ENCODE measurements around the gene ADRA2A. TPM values are rescaled to one million over a fixed set of nuclear protein-coding genes. Genes with fewer than 3 reads are reported as not detected.

The ADRA2A gene
- total RNA-seq, 2 experiments from 2014 or later, result not detected

GRCh38 chr10:111084366-111085255 lies 7.8 kb downstream of the ADRA2A start:
- Mint-ChIP-seq H3K36me3 (ENCODE audit: low read depth) (no peaks in the 10 kb centered on the region), H3K4me1 (no peaks in the 10 kb centered on the region), H3K9me3 (ENCODE audit: low read depth) (no peaks in the 10 kb centered on the region), H3K27me3 (peaks cover 15% of the 10 kb centered on the region), H3K27ac (no peak overlapping the region), H3K4me3 (no peak overlapping the region)
- POLR2A ChIA-PET, result no interaction called here
- DNase-seq (no peak), ATAC-seq (no peak)
- intact Hi-C loops (cut with DNase I, micrococcal nuclease), result no loop called here
- CTCF ChIA-PET, result no interaction called here

- DNase-seq, result no peak
- Mint-ChIP-seq H3K4me3 (no peak overlapping the region), H3K27me3 (peaks cover 9% of the 10 kb centered on the region), H3K4me1 (no peaks in the 10 kb centered on the region), H3K9me3 (ENCODE audit: low read depth) (no peaks in the 10 kb centered on the region), H3K36me3 (ENCODE audit: low read depth) (no peaks in the 10 kb centered on the region), H3K27ac (no peak overlapping the region)
- POLR2A ChIA-PET, result no interaction called here
- ATAC-seq, result no peak
- CTCF ChIA-PET, result interaction anchor here (0.6 kb wide), 1 partner anchor 363 kb away, joined by 3 read pairs; no protein-coding TSS in a partner anchor
- intact Hi-C loops (cut with DNase I, micrococcal nuclease), result no loop called here
Measured at GRCh38 chr10:111085690-111086353, 9.0 kb downstream of the ADRA2A start.

GRCh38 chr10:111086574-111086973 lies 9.7 kb downstream of the ADRA2A start:
- Mint-ChIP-seq H3K27ac (no peak overlapping the region), H3K9me3 (ENCODE audit: low read depth) (no peaks in the 10 kb centered on the region), H3K36me3 (ENCODE audit: low read depth) (no peaks in the 10 kb centered on the region), H3K4me1 (no peaks in the 10 kb centered on the region), H3K27me3 (peaks cover 8% of the 10 kb centered on the region), H3K4me3 (no peak overlapping the region)
- POLR2A ChIA-PET, result no interaction called here
- DNase-seq (no peak), ATAC-seq (no peak)
- intact Hi-C loops (cut with DNase I, micrococcal nuclease), result no loop called here
- CTCF ChIA-PET, result interaction anchor here (0.6 kb wide), 2 partner anchors 145 to 364 kb away, joined by 3 read pairs; no protein-coding TSS in a partner anchor

GRCh38 chr10:111087331-111087756 lies 10.5 kb downstream of the ADRA2A start:
- Mint-ChIP-seq H3K36me3 (ENCODE audit: low read depth) (no peaks in the 10 kb centered on the region), H3K27me3 (peaks cover 6% of the 10 kb centered on the region), H3K4me1 (no peaks in the 10 kb centered on the region), H3K27ac (no peak overlapping the region), H3K9me3 (ENCODE audit: low read depth) (no peaks in the 10 kb centered on the region), H3K4me3 (no peak overlapping the region)
- ChIA-PET CTCF (no interaction called here), POLR2A (no interaction called here)
- DNase-seq (no peak), ATAC-seq (no peak)
- intact Hi-C loops (cut with DNase I, micrococcal nuclease), result no loop called here

- no peak for DNase-seq
- Mint-ChIP-seq H3K9me3 (ENCODE audit: low read depth) (no peaks in the 10 kb centered on the region), H3K4me3 (no peak overlapping the region), H3K36me3 (ENCODE audit: low read depth) (no peaks in the 10 kb centered on the region), H3K27me3 (peaks cover 6% of the 10 kb centered on the region), H3K27ac (no peak overlapping the region), H3K4me1 (no peaks in the 10 kb centered on the region)
- intact Hi-C loops (cut with DNase I, micrococcal nuclease), result no loop called here
- CTCF ChIA-PET, result interaction anchor here (0.6 kb wide), 1 partner anchor 482 kb away, joined by 4 read pairs; no protein-coding TSS in a partner anchor
- no peak for ATAC-seq
- POLR2A ChIA-PET, result no interaction called here
Measured at GRCh38 chr10:111087968-111088505, 11.2 kb downstream of the ADRA2A start.

- H3K4me1 Mint-ChIP-seq, result no peaks in the 10 kb centered on the region
- no peak for ATAC-seq
- CTCF ChIA-PET, result interaction anchor here (0.5 kb wide), 2 partner anchors 191 to 1307 kb away, joined by 3 read pairs; no protein-coding TSS in a partner anchor
- no peak for DNase-seq
- H3K27me3 Mint-ChIP-seq, result peaks cover 9% of the 10 kb centered on the region
- H3K4me3 Mint-ChIP-seq, result no peak overlapping the region
- POLR2A ChIA-PET, result no interaction called here
- no peaks in the 10 kb centered on the region for H3K36me3 Mint-ChIP-seq (ENCODE audit: low read depth)
- no peak overlapping the region for H3K27ac Mint-ChIP-seq
- no peaks in the 10 kb centered on the region for H3K9me3 Mint-ChIP-seq (ENCODE audit: low read depth)
- intact Hi-C loops (cut with DNase I, micrococcal nuclease), result no loop called here
Measured at GRCh38 chr10:111089293-111089692, 12.5 kb downstream of the ADRA2A start.

- Mint-ChIP-seq H3K27me3 (peaks cover 11% of the 10 kb centered on the region), H3K36me3 (ENCODE audit: low read depth) (no peaks in the 10 kb centered on the region), H3K4me1 (no peaks in the 10 kb centered on the region), H3K9me3 (ENCODE audit: low read depth) (no peaks in the 10 kb centered on the region), H3K4me3 (no peak overlapping the region), H3K27ac (no peak overlapping the region)
- ChIA-PET POLR2A (no interaction called here), CTCF (no interaction called here)
- intact Hi-C loops (cut with DNase I, micrococcal nuclease), result no loop called here
- no peak for ATAC-seq
- no peak for DNase-seq
Measured at GRCh38 chr10:111091833-111092232, 15.0 kb downstream of the ADRA2A start.

GRCh38 chr10:111093741-111094380 lies 17.0 kb downstream of the ADRA2A start:
- intact Hi-C loops (cut with DNase I, micrococcal nuclease), result no loop called here
- no peaks in the 10 kb centered on the region for H3K4me1 Mint-ChIP-seq
- H3K27ac Mint-ChIP-seq, result no peak overlapping the region
- H3K9me3 Mint-ChIP-seq (ENCODE audit: low read depth), result no peaks in the 10 kb centered on the region
- H3K4me3 Mint-ChIP-seq, result no peak overlapping the region
- DNase-seq (no peak), ATAC-seq (no peak)
- CTCF ChIA-PET, result interaction anchor here (0.6 to 1.5 kb wide), 2 partner anchors 52 to 68 kb away, joined by 3 read pairs; no protein-coding TSS in a partner anchor
- H3K36me3 Mint-ChIP-seq (ENCODE audit: low read depth), result no peaks in the 10 kb centered on the region
- POLR2A ChIA-PET, result no interaction called here
- H3K27me3 Mint-ChIP-seq, result peaks cover 13% of the 10 kb centered on the region

GRCh38 chr10:111098679-111099437 lies 22.0 kb downstream of the ADRA2A start:
- intact Hi-C loops (cut with DNase I, micrococcal nuclease), result no loop called here
- no peak for ATAC-seq
- Mint-ChIP-seq H3K36me3 (ENCODE audit: low read depth) (no peaks in the 10 kb centered on the region), H3K27ac (no peak overlapping the region), H3K27me3 (peaks cover 6% of the 10 kb centered on the region), H3K4me1 (no peaks in the 10 kb centered on the region), H3K4me3 (no peak overlapping the region), H3K9me3 (ENCODE audit: low read depth) (no peaks in the 10 kb centered on the region)
- CTCF ChIA-PET, result interaction anchor here (2.1 kb wide), 1 partner anchor 23 kb away, joined by 4 read pairs; no protein-coding TSS in a partner anchor
- POLR2A ChIA-PET, result no interaction called here
- DNase-seq, result no peak

GRCh38 chr10:111100198-111100597 lies 23.4 kb downstream of the ADRA2A start:
- ChIA-PET POLR2A (no interaction called here), CTCF (interaction anchor here (2.1 kb wide), 1 partner anchor 25 kb away, joined by 4 read pairs; no protein-coding TSS in a partner anchor)
- no peaks in the 10 kb centered on the region for H3K36me3 Mint-ChIP-seq (ENCODE audit: low read depth)
- no peak overlapping the region for H3K4me3 Mint-ChIP-seq
- intact Hi-C loops (cut with DNase I, micrococcal nuclease), result no loop called here
- no peak for ATAC-seq
- H3K9me3 Mint-ChIP-seq (ENCODE audit: low read depth), result no peaks in the 10 kb centered on the region
- DNase-seq, result no peak
- H3K27me3 Mint-ChIP-seq, result peaks cover 3% of the 10 kb centered on the region
- H3K4me1 Mint-ChIP-seq, result no peaks in the 10 kb centered on the region
- no peak overlapping the region for H3K27ac Mint-ChIP-seq

GRCh38 chr10:111101796-111102195 lies 25.0 kb downstream of the ADRA2A start:
- H3K4me3 Mint-ChIP-seq, result no peak overlapping the region
- DNase-seq (no peak), ATAC-seq (no peak)
- CTCF ChIA-PET, result no interaction called here
- no peaks in the 10 kb centered on the region for H3K36me3 Mint-ChIP-seq (ENCODE audit: low read depth)
- H3K4me1 Mint-ChIP-seq, result no peaks in the 10 kb centered on the region
- intact Hi-C loops (cut with DNase I, micrococcal nuclease), result no loop called here
- POLR2A ChIA-PET, result no interaction called here
- H3K27me3 Mint-ChIP-seq, result peaks cover 3% of the 10 kb centered on the region
- H3K27ac Mint-ChIP-seq, result no peak overlapping the region
- no peaks in the 10 kb centered on the region for H3K9me3 Mint-ChIP-seq (ENCODE audit: low read depth)

Data from activated CD4-positive, alpha-beta T cell treated with anti-CD3 and anti-CD28 coated beads for 36 hours (primary cell).